Measurements from ENCODE around the gene ABCC6.

GRCh38 chr16:16166085-16166484 lies 57.2 kb downstream of the ABCC6 start:
- TF ChIP-seq TAF1 (IDR thresholded peaks at IDR 0.05; ENCODE audit: low read depth, low read length) (no peak), POLR2A (IDR thresholded peaks at IDR 0.05; ENCODE audit: low read depth, low read length) (no peak), POLR2AphosphoS5 (IDR thresholded peaks at IDR 0.05; ENCODE audit: low read depth, low read length) (no peak), POU2F2 (IDR thresholded peaks at IDR 0.05; ENCODE audit: low read depth, low read length) (no peak)
